ENCODE data around the gene TFF1.

TFF1 gene

DNA sequence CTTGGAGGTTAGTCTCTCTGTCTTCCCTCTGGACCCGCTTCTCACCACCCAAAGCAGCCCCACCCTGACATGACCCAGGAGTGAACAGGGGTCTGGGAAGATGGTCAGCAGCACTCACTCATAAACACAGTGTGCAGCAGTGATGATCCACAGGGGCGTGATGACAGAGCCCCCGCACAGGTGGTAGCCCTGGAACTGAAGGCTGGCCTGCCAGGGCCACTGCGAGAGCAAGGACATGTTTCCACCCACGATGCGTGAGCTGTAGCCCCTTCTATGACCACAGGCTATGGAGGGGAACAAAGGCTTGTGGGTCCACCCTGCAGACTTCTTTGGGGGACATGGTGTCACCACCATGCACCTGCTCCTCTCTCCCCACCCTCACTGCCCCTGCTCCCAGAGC lies 16.6 kb upstream of the TFF1 start:
- Histone ChIP-seq H3K4me3 (no peak overlapping the region), H3K27ac (no peak overlapping the region)
- TF ChIP-seq, protein P1, sequence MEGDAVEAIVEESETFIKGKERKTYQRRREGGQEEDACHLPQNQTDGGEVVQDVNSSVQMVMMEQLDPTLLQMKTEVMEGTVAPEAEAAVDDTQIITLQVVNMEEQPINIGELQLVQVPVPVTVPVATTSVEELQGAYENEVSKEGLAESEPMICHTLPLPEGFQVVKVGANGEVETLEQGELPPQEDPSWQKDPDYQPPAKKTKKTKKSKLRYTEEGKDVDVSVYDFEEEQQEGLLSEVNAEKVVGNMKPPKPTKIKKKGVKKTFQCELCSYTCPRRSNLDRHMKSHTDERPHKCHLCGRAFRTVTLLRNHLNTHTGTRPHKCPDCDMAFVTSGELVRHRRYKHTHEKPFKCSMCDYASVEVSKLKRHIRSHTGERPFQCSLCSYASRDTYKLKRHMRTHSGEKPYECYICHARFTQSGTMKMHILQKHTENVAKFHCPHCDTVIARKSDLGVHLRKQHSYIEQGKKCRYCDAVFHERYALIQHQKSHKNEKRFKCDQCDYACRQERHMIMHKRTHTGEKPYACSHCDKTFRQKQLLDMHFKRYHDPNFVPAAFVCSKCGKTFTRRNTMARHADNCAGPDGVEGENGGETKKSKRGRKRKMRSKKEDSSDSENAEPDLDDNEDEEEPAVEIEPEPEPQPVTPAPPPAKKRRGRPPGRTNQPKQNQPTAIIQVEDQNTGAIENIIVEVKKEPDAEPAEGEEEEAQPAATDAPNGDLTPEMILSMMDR (IDR thresholded peaks at IDR 0.05) = no peak
- DNase-seq (ENCODE audit: low spot score) = no peak

DNA sequence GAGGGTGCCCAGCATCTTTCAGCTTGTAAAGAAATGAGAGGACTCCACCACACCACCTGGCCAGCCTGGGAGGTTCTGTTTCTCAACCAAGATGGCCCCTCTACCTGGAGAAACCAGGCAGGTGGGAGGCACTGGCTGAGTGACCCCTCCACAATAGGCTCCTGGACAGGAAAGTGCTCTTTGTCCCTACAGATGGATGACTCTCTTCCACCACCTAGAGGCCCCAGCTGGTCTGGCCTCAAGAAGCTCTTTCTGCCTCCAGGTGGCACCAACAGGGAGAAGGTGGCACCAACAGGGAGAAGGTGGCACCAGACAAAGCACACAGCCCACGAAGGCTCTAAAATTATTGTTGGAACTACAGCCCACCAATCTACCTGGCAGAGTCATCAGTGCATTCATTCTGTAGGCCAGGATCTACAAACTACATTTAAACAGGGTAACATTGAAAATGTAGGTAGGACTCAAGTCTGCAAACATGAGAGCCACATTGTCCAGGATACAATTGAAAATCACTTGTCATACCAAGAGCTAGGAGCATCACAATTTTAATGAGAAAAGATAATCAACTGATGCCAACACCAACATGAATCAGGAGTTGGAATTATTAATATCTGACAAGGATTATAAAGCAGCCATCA lies 15.1 kb upstream of the TFF1 start:
- TF ChIP-seq, protein P1 (IDR thresholded peaks at IDR 0.05) = no peak
- no peak for DNase-seq (ENCODE audit: low spot score)
- no peak overlapping the region for H3K27ac ChIP-seq
- no peak overlapping the region for H3K4me3 ChIP-seq

DNA sequence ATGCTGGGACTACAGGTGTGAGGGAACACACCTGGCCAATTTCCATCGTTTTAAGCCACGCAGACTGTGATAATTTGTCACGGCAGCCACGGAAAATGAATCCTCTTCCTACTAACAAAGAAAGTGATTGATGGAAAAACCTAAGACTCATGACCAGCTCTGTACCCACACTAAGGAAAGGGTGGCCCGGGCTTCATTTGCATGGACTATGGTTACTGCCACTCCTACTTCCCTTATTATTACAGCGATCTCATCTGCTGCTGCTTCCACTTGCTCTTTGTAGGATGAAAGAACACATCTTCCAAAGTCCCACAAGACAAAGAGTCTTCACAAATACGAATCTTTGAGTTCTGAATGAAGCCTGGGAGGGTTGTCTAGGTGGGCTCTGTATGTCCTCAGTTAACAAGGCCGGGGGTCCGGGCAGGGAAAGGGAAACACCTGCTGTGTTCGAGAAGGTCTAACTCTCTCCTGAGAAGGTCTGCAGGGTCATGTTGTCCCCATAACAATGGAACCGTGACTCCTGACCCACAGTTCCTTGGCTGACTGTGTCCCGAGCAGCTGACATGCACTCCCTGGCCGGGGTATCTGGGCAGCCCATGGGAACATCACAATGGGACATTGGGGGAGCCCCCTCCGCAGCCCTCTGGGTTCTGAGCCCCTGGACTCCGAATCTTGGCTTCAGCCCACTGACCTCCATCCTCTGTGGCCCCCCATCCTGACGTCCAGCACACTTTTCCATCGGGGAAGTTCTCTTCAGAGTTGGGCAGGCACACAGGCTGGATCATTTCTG lies 13.3 kb upstream of the TFF1 start:
- DNase-seq (ENCODE audit: low spot score) = no peak
- Histone ChIP-seq H3K27ac (no peak overlapping the region), H3K4me3 (no peak overlapping the region)
- TF ChIP-seq, protein P1 (IDR thresholded peaks at IDR 0.05) = no peak

DNA sequence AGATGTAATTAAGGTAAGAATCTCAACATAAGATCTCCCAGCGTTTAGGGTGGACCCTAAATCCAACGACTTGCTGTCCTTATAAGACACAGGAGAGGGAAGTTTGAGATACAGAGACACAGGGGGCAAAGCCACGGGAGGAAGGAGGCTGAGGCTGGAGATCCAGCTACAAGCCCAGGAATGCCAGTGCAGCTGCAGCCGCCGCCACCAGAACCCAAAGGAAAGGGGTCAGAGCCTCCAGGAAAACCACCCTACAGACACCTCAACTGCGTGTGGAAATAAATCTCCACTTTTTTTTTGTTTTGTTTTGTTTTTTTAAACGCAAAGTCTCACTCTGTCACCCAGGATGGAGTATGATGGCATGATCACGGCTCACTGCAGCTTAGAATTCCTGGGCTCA lies 12.1 kb upstream of the TFF1 start:
- DNase-seq (ENCODE audit: low spot score) = no peak
- TF ChIP-seq, protein P1 (IDR thresholded peaks at IDR 0.05) = no peak
- H3K4me3 ChIP-seq = no peak overlapping the region
- no peak overlapping the region for H3K27ac ChIP-seq

DNA sequence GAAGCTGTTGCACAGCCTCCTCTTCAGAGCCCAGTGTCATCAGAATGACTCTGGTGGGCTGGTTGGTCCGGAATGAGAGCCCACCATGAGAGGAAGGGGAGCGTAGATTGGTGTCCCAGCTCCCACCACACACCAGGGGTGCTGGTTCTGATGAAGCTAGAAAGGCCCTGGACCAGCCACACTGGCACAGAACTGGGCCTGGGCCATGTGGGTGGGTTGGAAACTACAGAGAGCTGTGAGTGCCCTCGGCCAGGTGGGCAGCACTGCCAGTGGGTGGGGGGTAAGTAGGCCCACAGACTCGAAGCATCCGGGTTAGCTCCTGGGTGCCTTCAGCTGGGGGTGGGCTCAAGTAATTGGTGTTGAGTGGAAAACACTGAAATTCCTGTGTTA lies 11.6 kb upstream of the TFF1 start:
- TF ChIP-seq, protein P1 (IDR thresholded peaks at IDR 0.05) = no peak
- DNase-seq (ENCODE audit: low spot score) = no peak
- H3K4me3 ChIP-seq = no peak overlapping the region
- no peak overlapping the region for H3K27ac ChIP-seq

DNA sequence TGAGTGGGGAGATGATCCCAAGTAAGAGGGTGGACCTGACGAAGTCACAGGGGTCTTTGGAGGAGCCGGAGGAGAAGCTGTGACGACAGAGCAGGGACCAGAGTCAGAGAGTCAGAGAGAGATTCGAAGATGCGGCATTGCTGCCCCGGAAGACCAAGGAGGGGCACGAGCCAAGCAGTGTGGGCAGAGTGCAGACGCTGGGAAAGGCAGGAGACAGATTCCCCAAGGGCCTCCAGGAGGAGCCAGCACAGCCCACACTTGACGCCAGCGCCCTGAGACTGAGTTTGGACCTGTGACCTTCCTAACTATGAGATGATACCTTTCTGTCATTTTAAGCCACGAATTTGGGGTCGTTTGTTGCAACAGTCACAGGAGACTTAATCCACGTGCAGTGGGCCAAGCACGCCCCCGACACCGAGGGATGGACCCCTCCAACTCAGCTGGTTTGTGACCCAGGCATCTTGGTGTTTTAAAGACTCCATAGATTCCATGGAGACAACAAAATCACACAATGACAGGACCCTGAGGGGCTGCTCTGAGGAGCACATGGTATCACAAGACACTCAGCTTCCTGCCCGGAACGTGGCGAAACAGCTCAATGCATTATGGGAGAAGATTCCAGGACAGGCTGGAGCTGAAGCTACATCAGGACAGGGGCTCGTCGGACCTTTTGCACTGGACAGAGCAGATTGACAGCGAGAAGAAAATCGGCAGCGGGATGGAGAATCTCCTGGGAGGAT lies 11.0 kb upstream of the TFF1 start:
- DNase-seq (ENCODE audit: low spot score) = no peak
- TF ChIP-seq, protein P1 (IDR thresholded peaks at IDR 0.05) = no peak

More for the DNA sequence above, 11.0 kb upstream of the TFF1 start:
- H3K27ac ChIP-seq = no peak overlapping the region
- H3K4me3 ChIP-seq = no peak overlapping the region

Data from coronary artery (tissue), 2 donors.